PC-9 (cell line): ENCODE results near the gene OR10P1. TPM values are rescaled to one million over a fixed set of nuclear protein-coding genes. Genes with fewer than 3 reads are reported as not detected.

ENCODE experiments used
- BruUV-seq: library from RNA; stranded (reverse); fragments of 400-500 nt; replicated peaks from 2 replicates; lab custom pipeline; 2021; lab: Mats Ljungman, UMichigan
- CTCF ChIA-PET: fragments of 300-600 bp; sonication (Branson Sonifier 250); formaldehyde crosslinking; loops from one replicate; lab custom pipeline; 2022; ENCODE audit warnings: antibody characterized with exemption; lab: Charles Lee
- POLR2A ChIA-PET: fragments of 300-600 bp; sonication (Branson Sonifier 250); formaldehyde crosslinking; loops from one replicate; lab custom pipeline; 2022; ENCODE audit warnings: antibody characterized with exemption; ENCODE audit not compliant: unreplicated experiment; lab: Charles Lee
- DNase-seq, 2 experiments: peaks; one replicate each; pipeline versions ENCODE4 v3.0.0 to v3.0.0-alpha.2; 2015 to 2022; ENCODE audit warnings: mixed read lengths in 1 of 2
- H2AFZ ChIP-seq: fragments of 200-600 bp; sonication (generic); 2 replicates; pipeline ENCODE4 v1.8.1; 2017; ENCODE audit warnings: antibody characterized with exemption
- H3F3A ChIP-seq: fragments of 200-600 bp; sonication (generic); 2 replicates; pipeline ENCODE4 v1.8.1; 2017; ENCODE audit warnings: antibody characterized with exemption, mild to moderate bottlenecking, low read depth; ENCODE audit not compliant: insufficient read depth
- H3K27ac ChIP-seq: fragments of 200-600 bp; sonication (generic); 2 replicates; pipeline ENCODE4 v1.6.1; 2016; ENCODE audit warnings: mixed run types
- H3K27me3 ChIP-seq: fragments of 200-600 bp; sonication (generic); 2 replicates; pipeline ENCODE4 v1.6.1; 2016; ENCODE audit warnings: low read depth, mixed run types; ENCODE audit not compliant: insufficient read depth
- H3K36me3 ChIP-seq: fragments of 200-600 bp; sonication (generic); 2 replicates; pipeline ENCODE4 v1.6.1; 2016; ENCODE audit warnings: low read depth, mixed run types
- H3K4me1 ChIP-seq: fragments of 200-600 bp; sonication (generic); replicated peaks from 2 replicates; pipeline ENCODE4 v1.6.1; 2016; ENCODE audit warnings: mixed run types; ENCODE audit not compliant: insufficient read depth
- H3K4me2 ChIP-seq: fragments of 200-600 bp; sonication (generic); 2 replicates; pipeline ENCODE4 v1.6.1; 2017; ENCODE audit warnings: mixed run types
- H3K4me3 ChIP-seq: fragments of 200-600 bp; sonication (generic); 2 replicates; pipeline ENCODE4 v1.6.1; 2016; ENCODE audit warnings: mixed run types
- H3K79me2 ChIP-seq: fragments of 200-600 bp; sonication (generic); 2 replicates; pipeline ENCODE4 v1.6.1; 2017; ENCODE audit warnings: low read depth, mixed run types
- H3K9me2 ChIP-seq: fragments of 200-600 bp; sonication (generic); 2 replicates; pipeline ENCODE4 v1.8.1; 2017; ENCODE audit warnings: mild to moderate bottlenecking; ENCODE audit not compliant: insufficient read depth
- H3K9me3 ChIP-seq: fragments of 200-600 bp; sonication (generic); 2 replicates; pipeline ENCODE4 v1.8.1; 2016; ENCODE audit warnings: low read depth; ENCODE audit not compliant: insufficient read depth
- H4K20me1 ChIP-seq: fragments of 200-600 bp; sonication (generic); 2 replicates; pipeline ENCODE4 v1.8.1; 2017; ENCODE audit not compliant: insufficient read depth
- EZH2 ChIP-seq: fragments of 200-600 bp; sonication (generic); IDR thresholded peaks from 2 replicates; pipeline ENCODE4 v1.8.0; 2017; ENCODE audit warnings: antibody characterized with exemption, low read depth
- intact Hi-C: fragments of 100-400 bp; cut with micrococcal nuclease; formaldehyde crosslinking; loops from one replicate; pipeline ENCODE4 v1.10.0; 2022; ENCODE audit not compliant: unreplicated experiment
- total RNA-seq: library from RNA; stranded (reverse); gene quantifications from 2 replicates; pipeline ENCODE4 v1.2.3, GENCODE V29; 2021
- TF ChIP-seq, protein P1 (sequence below): fragments of 200-600 bp; sonication (generic); conservative IDR thresholded peaks from 2 replicates; pipeline ENCODE4 v1.6.1; 2017; ENCODE audit warnings: mixed run types, antibody characterized with exemption, mild to moderate bottlenecking, moderate library complexity

Gene OR10P1
- total RNA-seq, 1 experiment from 2014 or later, result not detected

DNA sequence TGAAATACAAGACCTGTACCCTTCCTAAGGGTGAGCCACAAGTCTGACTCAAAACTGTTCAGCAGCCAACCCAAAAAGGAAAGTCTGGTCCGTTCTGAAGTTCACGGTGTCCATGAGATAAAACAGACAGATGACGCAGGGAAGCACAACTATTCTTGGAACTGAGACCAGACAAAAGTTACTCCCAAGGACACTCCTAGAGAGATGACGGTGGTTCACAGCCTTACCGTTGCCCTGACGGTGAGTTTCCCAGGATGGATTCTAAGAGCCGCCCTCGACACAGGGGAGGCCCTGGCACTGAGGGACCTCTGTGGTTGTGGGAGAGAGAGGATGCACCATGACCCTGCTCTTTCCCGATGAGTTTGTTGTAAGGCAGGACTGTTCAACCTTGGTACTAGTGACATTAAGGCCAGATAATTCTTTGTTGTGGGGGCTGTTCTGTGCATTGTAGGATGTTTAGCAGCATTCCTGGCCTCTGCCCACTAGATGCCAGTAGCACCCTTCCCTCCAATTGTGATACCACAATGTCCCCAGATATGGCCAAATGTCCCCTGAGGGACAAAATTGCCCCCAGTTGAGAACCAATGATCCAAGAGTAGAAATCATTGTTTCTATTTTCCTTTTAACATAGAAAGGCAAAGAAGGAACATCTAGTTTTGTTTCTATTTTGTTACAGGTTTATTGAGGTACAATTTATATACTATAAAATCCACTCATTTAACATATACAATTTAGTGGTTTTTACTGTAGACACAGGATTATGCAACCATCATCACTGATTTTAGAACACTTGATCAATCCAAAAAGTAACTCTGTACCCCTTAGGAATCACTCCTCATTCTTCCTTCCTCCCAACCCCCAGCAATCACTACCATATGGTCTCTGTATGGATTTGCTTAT, 23.0 kb downstream of the OR10P1 start:
- H3K27ac ChIP-seq, result no peak overlapping the region
- POLR2A ChIA-PET, result no interaction called here
- H3K4me1 ChIP-seq, result no peaks in the 10 kb centered on the region
- no peaks in the 10 kb centered on the region for H3K79me2 ChIP-seq
- intact Hi-C loops, result loop anchor here (1.0 kb wide), 2 partner anchors 62 to 78 kb away; no protein-coding TSS in a partner anchor
- no peaks in the 10 kb centered on the region for H4K20me1 ChIP-seq
- no peak overlapping the region for H2AFZ ChIP-seq
- DNase-seq, result peak in 1 of 2 experiments; percentile 14
- no peaks in the 10 kb centered on the region for H3K36me3 ChIP-seq
- TF ChIP-seq EZH2, result no peak
- TF ChIP-seq, protein P1, sequence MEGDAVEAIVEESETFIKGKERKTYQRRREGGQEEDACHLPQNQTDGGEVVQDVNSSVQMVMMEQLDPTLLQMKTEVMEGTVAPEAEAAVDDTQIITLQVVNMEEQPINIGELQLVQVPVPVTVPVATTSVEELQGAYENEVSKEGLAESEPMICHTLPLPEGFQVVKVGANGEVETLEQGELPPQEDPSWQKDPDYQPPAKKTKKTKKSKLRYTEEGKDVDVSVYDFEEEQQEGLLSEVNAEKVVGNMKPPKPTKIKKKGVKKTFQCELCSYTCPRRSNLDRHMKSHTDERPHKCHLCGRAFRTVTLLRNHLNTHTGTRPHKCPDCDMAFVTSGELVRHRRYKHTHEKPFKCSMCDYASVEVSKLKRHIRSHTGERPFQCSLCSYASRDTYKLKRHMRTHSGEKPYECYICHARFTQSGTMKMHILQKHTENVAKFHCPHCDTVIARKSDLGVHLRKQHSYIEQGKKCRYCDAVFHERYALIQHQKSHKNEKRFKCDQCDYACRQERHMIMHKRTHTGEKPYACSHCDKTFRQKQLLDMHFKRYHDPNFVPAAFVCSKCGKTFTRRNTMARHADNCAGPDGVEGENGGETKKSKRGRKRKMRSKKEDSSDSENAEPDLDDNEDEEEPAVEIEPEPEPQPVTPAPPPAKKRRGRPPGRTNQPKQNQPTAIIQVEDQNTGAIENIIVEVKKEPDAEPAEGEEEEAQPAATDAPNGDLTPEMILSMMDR, result peak; percentile 58
- BruUV-seq, result no TSS peak
- H3K4me3 ChIP-seq, result no peak overlapping the region
- no peaks in the 10 kb centered on the region for H3K9me3 ChIP-seq
- no peaks in the 10 kb centered on the region for H3K9me2 ChIP-seq
- H3F3A ChIP-seq, result no peaks in the 10 kb centered on the region
- peaks cover 5% of the 10 kb centered on the region; the same call in 1 of the 2 replicates for H3K27me3 ChIP-seq
- CTCF ChIA-PET, result interaction anchor here (0.9 to 1.1 kb wide), 2 partner anchors 22 to 62 kb away, joined by 3 read pairs; a partner anchor contains a TSS
- no peak overlapping the region for H3K4me2 ChIP-seq

DNA sequence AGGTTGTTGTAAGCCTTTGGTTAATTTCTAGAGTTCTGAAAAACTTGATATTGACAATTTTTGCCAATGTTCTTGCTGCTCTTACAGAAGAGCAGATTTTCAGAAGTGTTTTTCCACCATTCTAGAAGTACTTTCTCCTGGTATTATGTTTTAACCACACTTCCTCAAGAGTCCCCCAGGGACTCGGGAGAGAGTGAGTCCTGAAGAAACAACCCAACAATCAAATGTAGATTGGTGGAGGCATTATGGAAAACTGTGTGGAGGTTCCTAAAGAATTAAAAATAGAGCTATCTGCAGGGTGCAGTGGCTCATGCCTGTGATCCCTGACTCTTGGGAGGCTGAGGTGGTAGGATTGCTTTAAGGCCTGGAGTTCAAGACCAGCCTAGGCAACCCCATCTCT, 26.7 kb downstream of the OR10P1 start:
- no peaks in the 10 kb centered on the region for H3F3A ChIP-seq
- BruUV-seq, result no TSS peak
- ChIA-PET POLR2A (no interaction called here), CTCF (interaction anchor here (0.6 kb wide), 1 partner anchor 44 kb away, joined by 4 read pairs; the partner anchor contains the start of gene ITGA7)
- DNase-seq, result no peak
- no peaks in the 10 kb centered on the region for H3K9me2 ChIP-seq
- peaks cover 5% of the 10 kb centered on the region; the same call in 1 of the 2 replicates for H3K27me3 ChIP-seq
- no peak for TF ChIP-seq EZH2
- TF ChIP-seq, protein P1, result no peak
- no peaks in the 10 kb centered on the region for H4K20me1 ChIP-seq
- no peaks in the 10 kb centered on the region for H3K9me3 ChIP-seq
- H3K27ac ChIP-seq, result no peak overlapping the region
- no peaks in the 10 kb centered on the region for H3K4me1 ChIP-seq
- H3K79me2 ChIP-seq, result no peaks in the 10 kb centered on the region
- no peak overlapping the region for H2AFZ ChIP-seq
- no peaks in the 10 kb centered on the region for H3K36me3 ChIP-seq
- no peak overlapping the region for H3K4me3 ChIP-seq
- no peak overlapping the region for H3K4me2 ChIP-seq
- intact Hi-C loops, result no loop called here

DNA sequence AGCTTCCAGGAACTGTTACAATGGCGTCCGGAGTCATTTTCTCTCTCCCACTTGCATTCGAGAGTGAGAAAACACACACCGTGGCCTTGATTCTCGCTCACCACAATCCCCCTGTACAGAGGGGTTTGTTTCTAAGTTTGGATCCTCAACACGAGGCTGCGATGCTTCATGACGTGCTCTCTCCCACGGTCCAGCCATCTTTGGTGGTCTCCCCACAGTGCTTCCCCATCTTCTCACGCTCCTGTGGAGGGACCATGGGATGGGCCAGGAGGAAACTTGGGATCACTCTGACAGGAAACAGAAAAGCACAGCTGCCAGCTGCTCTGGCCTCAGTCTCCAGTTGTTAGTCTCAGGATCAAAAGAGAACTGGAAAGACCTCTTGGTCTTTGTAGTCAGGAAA, 28.1 kb downstream of the OR10P1 start:
- TF ChIP-seq, protein P1, result no peak
- no peak for TF ChIP-seq EZH2
- intact Hi-C loops, result no loop called here
- H3K36me3 ChIP-seq, result no peaks in the 10 kb centered on the region
- DNase-seq, result no peak
- H2AFZ ChIP-seq, result no peak overlapping the region
- no TSS peak for BruUV-seq
- H3K4me2 ChIP-seq, result no peak overlapping the region
- POLR2A ChIA-PET, result no interaction called here
- CTCF ChIA-PET, result no interaction called here
- H3K4me1 ChIP-seq, result no peaks in the 10 kb centered on the region
- no peaks in the 10 kb centered on the region for H3K79me2 ChIP-seq
- H3K4me3 ChIP-seq, result no peak overlapping the region
- no peaks in the 10 kb centered on the region for H4K20me1 ChIP-seq
- no peaks in the 10 kb centered on the region for H3F3A ChIP-seq
- no peaks in the 10 kb centered on the region for H3K9me3 ChIP-seq
- no peaks in the 10 kb centered on the region for H3K9me2 ChIP-seq
- H3K27me3 ChIP-seq, result peaks cover 5% of the 10 kb centered on the region; the same call in 1 of the 2 replicates
- no peak overlapping the region for H3K27ac ChIP-seq
